DND-41 (cell line): ENCODE measurements around the gene FIGNL1.

Source experiments
- ATAC-seq: fragments of 200-7000 bp; cut with Tn5 transposase; 3 replicates; pipeline ENCODE4 v1.9.1; 2021; ENCODE audit warnings: low read depth; ENCODE audit not compliant: insufficient read depth
- DNase-seq: peaks from one replicate; pipeline ENCODE4 v3.0.0-alpha.2; 2020
- H2AFZ ChIP-seq: 2 replicates; pipeline ENCODE4 v1.6.0; 2012; ENCODE audit warnings: low read depth, low read length
- H3K27ac ChIP-seq: 2 replicates; pipeline ENCODE4 v1.5.1; 2012; ENCODE audit warnings: low read length, inconsistent platforms
- H3K27me3 ChIP-seq: fragments of 200-600 bp; sonication (generic); 2 replicates; pipeline ENCODE4 v1.6.0; 2012; ENCODE audit warnings: low read length, mild to moderate bottlenecking, inconsistent platforms; ENCODE audit not compliant: insufficient read depth, poor library complexity
- H3K36me3 ChIP-seq: 2 replicates; pipeline ENCODE4 v1.5.1; 2012; ENCODE audit warnings: low read length, inconsistent platforms; ENCODE audit not compliant: insufficient read depth
- H3K4me1 ChIP-seq: 2 replicates; pipeline ENCODE4 v1.5.1; 2012; ENCODE audit warnings: mild to moderate bottlenecking, low read length; ENCODE audit not compliant: insufficient read depth
- H3K4me2 ChIP-seq: 2 replicates; pipeline ENCODE4 v1.6.0; 2012; ENCODE audit warnings: mild to moderate bottlenecking, moderate library complexity, low read length, inconsistent platforms; ENCODE audit not compliant: insufficient read depth
- H3K4me3 ChIP-seq, 2 experiments: fragments of 200-600 bp in 1 of 2; shearing (Covaris generic) in 1 of 2; 2 replicates each; pipeline ENCODE4 v1.5.1; 2012 to 2016; ENCODE audit warnings: inconsistent platforms in 2 of 2, low read length in 2 of 2, mild to moderate bottlenecking in 2 of 2, low read depth in 1 of 2, moderate library complexity in 1 of 2
- H3K79me2 ChIP-seq: 2 replicates; pipeline ENCODE4 v1.6.0; 2012; ENCODE audit warnings: low read length, inconsistent platforms; ENCODE audit not compliant: insufficient read depth
- H3K9ac ChIP-seq: 2 replicates; pipeline ENCODE4 v1.6.0; 2012; ENCODE audit warnings: low read depth, mild to moderate bottlenecking, inconsistent platforms, low read length, moderate library complexity
- H3K9me3 ChIP-seq: 2 replicates; pipeline ENCODE4 v1.5.1; 2012; ENCODE audit warnings: low read length, moderate library complexity, mild to moderate bottlenecking, inconsistent platforms; ENCODE audit not compliant: insufficient read depth, severe bottlenecking
- H4K20me1 ChIP-seq: 2 replicates; pipeline ENCODE4 v1.6.0; 2012; ENCODE audit warnings: low read length; ENCODE audit not compliant: insufficient read depth
- EZH2 ChIP-seq: IDR thresholded peaks from 3 replicates; pipeline ENCODE4 v1.6.1; 2012; ENCODE audit warnings: borderline replicate concordance, low read depth, mild to moderate bottlenecking, moderate library complexity, low read length, inconsistent platforms; ENCODE audit not compliant: severe bottlenecking
- TF ChIP-seq, protein P1 (sequence below): IDR thresholded peaks from 2 replicates; pipeline ENCODE4 v1.5.1; 2012; ENCODE audit warnings: borderline replicate concordance, low read length, moderate library complexity, mild to moderate bottlenecking; ENCODE audit not compliant: poor library complexity, severe bottlenecking; ENCODE audit errors: extremely low read depth

The FIGNL1 gene

DNA sequence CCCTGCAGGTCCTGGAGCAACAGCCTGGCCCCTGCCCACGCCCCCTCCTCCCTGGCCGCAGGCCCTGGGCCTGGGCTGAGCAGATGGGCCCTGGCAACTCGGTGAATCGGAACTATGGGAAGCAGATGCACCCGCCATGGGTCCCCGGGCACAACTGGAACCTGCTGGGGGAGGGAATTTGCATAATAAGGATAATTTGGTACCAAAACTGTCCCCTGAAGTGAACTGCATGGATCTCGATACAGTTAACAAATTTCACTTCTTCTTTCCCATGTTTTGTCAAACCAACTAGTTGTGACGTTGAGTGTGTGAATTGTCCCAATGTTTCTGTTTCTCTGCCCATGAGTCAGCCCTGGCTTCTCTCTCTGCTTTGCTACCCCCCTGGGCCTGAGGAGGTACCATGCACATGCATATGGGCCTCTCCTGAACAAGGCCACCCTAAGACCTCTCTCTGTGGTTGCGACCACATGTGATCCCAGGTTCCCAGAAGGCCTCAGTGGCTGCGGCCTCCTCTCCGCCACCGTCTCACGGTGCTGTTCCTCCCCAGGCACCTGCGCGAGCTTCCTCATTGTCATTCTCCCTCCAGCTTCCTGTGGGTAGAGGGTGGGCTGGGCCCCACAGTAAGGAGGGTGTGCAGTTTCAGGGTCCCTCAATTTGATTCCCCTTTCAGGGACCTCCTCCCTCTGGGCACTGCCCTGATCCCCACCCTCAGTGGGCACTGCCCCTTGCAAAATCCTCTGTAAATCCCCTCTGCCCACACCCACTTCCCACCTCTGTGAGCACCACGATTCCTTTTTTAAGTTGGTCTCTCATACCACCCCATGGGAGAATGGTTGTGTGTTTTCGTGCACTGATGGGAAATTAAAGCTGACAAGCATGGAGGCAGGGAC lies 40.0 kb downstream of the FIGNL1 start:
- H3K4me3 ChIP-seq = no peak overlapping the region
- H3K79me2 ChIP-seq = no peaks in the 10 kb centered on the region
- H3K27me3 ChIP-seq = no peaks in the 10 kb centered on the region
- H3K9ac ChIP-seq = no peak overlapping the region
- no peak overlapping the region for H2AFZ ChIP-seq
- no peaks in the 10 kb centered on the region; the same call in 1 of the 2 replicates for H4K20me1 ChIP-seq
- no peaks in the 10 kb centered on the region for H3K36me3 ChIP-seq
- peak; percentile 80 for ATAC-seq
- peak; percentile 75 for DNase-seq
- H3K4me2 ChIP-seq = no peak overlapping the region
- no peak for TF ChIP-seq EZH2
- TF ChIP-seq, protein P1, sequence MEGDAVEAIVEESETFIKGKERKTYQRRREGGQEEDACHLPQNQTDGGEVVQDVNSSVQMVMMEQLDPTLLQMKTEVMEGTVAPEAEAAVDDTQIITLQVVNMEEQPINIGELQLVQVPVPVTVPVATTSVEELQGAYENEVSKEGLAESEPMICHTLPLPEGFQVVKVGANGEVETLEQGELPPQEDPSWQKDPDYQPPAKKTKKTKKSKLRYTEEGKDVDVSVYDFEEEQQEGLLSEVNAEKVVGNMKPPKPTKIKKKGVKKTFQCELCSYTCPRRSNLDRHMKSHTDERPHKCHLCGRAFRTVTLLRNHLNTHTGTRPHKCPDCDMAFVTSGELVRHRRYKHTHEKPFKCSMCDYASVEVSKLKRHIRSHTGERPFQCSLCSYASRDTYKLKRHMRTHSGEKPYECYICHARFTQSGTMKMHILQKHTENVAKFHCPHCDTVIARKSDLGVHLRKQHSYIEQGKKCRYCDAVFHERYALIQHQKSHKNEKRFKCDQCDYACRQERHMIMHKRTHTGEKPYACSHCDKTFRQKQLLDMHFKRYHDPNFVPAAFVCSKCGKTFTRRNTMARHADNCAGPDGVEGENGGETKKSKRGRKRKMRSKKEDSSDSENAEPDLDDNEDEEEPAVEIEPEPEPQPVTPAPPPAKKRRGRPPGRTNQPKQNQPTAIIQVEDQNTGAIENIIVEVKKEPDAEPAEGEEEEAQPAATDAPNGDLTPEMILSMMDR = no peak
- H3K9me3 ChIP-seq = no peaks in the 10 kb centered on the region
- peaks cover 8% of the 10 kb centered on the region for H3K4me1 ChIP-seq
- H3K27ac ChIP-seq = peak overlapping the region; percentile 32; the same call in 1 of the 2 replicates

DNA sequence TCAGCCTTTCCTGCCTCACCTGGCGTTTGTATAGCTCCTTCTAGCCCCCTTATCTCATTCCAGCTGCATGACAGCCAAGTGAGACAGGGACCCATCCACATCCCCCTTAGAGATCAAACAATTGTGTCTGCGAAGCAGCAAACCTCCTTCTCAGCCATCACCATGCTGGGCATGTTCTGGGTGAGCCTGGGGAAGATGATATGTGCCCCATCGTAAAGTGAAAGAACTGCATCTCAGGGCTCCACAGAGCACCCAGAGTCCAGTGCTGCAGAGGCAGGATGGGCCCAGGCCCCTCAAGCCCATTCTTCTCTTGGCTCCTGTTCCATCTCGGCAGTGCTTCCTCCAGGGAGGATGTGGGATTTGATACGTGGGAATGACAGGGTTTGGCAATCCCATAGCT lies 43.2 kb downstream of the FIGNL1 start:
- H3K4me2 ChIP-seq = no peak overlapping the region
- H4K20me1 ChIP-seq = no peaks in the 10 kb centered on the region; the same call in 1 of the 2 replicates

DNA sequence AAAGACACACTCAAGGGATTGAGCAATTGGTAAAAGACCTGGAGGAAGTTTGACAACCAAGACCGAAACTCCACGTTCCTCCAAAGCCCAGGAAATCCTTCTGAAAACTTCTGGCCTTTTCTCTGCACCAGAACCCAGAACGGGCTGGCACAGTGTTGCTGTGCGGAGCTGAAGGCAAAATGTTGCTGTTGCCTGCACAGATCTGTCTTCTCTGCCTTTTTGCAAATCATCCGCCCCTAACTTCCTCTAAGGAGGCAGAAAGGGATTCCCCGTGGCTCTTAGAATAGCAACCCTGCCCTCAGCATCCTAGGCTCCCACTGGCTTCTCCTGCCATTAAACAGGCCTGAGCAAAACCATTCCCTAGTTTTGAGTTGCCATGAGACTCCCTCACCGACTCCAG lies 44.9 kb downstream of the FIGNL1 start:
- no peak overlapping the region for H3K9ac ChIP-seq
- H3K79me2 ChIP-seq = no peaks in the 10 kb centered on the region
- ATAC-seq (no peak), DNase-seq (no peak)
- no peak overlapping the region for H3K4me3 ChIP-seq
- no peak overlapping the region for H2AFZ ChIP-seq
- no peaks in the 10 kb centered on the region for H3K9me3 ChIP-seq
- no peak overlapping the region for H3K4me2 ChIP-seq
- H3K4me1 ChIP-seq = peaks cover 7% of the 10 kb centered on the region
- no peak for TF ChIP-seq EZH2
- TF ChIP-seq, protein P1 = no peak
- peaks cover 3% of the 10 kb centered on the region; the same call in 1 of the 2 replicates for H4K20me1 ChIP-seq
- peaks cover 43% of the 10 kb centered on the region for H3K36me3 ChIP-seq
- H3K27me3 ChIP-seq = no peaks in the 10 kb centered on the region
- H3K27ac ChIP-seq = no peak overlapping the region

More for the DNA sequence above, 43.2 kb downstream of the FIGNL1 start:
- Histone ChIP-seq H3K79me2 (no peaks in the 10 kb centered on the region), H3K27ac (no peak overlapping the region), H2AFZ (no peak overlapping the region), H3K27me3 (no peaks in the 10 kb centered on the region), H3K4me3 (no peak overlapping the region), H3K4me1 (peaks cover 8% of the 10 kb centered on the region), H3K9me3 (no peaks in the 10 kb centered on the region), H3K36me3 (peaks cover 26% of the 10 kb centered on the region), H3K9ac (no peak overlapping the region)
- DNase-seq (no peak), ATAC-seq (peak; percentile 7; the same call in 2 of the 3 replicates)
- TF ChIP-seq, protein P1 = no peak
